ENCODE results near the gene ZNF808.

- TF ChIP-seq CTCF (IDR thresholded peaks at IDR 0.05): peak in 1 of 3 experiments; percentile 9
- TF ChIP-seq POLR2A (IDR thresholded peaks at IDR 0.05): no peak
These were observed 8.4 kb downstream of the ZNF808 start for GRCh38 chr19:52535771-52536447.
